Activated B cell treated with CpG ODN at 0.5 μM for 24 hours (primary cell): ENCODE results near the gene TRIM26. TPM values are rescaled to one million over a fixed set of nuclear protein-coding genes. Genes with fewer than 3 reads are reported as not detected.

ENCODE experiments used
- ATAC-seq: fragments of 200-7000 bp; cut with Tn5 transposase; one replicate; pipeline ENCODE4 v1.10.0; 2021; ENCODE audit warnings: low read depth, mild to moderate bottlenecking, moderate library complexity
- CTCF ChIA-PET: fragments of 350-600 bp; sonication (Branson Sonifier 250); formaldehyde crosslinking; loops from one replicate; lab custom pipeline; 2021; ENCODE audit warnings: antibody characterized with exemption; lab: Charles Lee
- POLR2A ChIA-PET: fragments of 350-600 bp; sonication (Branson Sonifier 250); formaldehyde crosslinking; loops from one replicate; lab custom pipeline; 2021; ENCODE audit warnings: antibody characterized with exemption; lab: Charles Lee
- DNase-seq: peaks from one replicate; pipeline ENCODE4 v3.0.0; 2022
- H3K27ac Mint-ChIP-seq: one replicate; pipeline ENCODE4 v1.8.0; 2020; ENCODE audit warnings: mixed read lengths
- H3K27me3 Mint-ChIP-seq: one replicate; pipeline ENCODE4 v1.8.0; 2021; ENCODE audit warnings: mixed read lengths
- H3K36me3 Mint-ChIP-seq: one replicate; pipeline ENCODE4 v1.8.0; 2021; ENCODE audit warnings: low read depth, mixed read lengths
- H3K4me1 Mint-ChIP-seq: one replicate; pipeline ENCODE4 v1.8.0; 2021; ENCODE audit warnings: mixed read lengths
- H3K4me3 Mint-ChIP-seq: one replicate; pipeline ENCODE4 v1.8.0; 2020; ENCODE audit warnings: mild to moderate bottlenecking, mixed read lengths
- H3K9me3 Mint-ChIP-seq: one replicate; pipeline ENCODE4 v1.8.0; 2020; ENCODE audit warnings: mixed read lengths
- intact Hi-C: fragments of 100-400 bp; cut with micrococcal nuclease; formaldehyde crosslinking; loops from one replicate; pipeline ENCODE4 v1.15.1; 2024
- total RNA-seq: library from RNA; stranded (reverse); gene quantifications from 2 replicates; pipeline ENCODE4 v1.2.3, GENCODE V29; 2022
- TF ChIP-seq, protein P1 (sequence below): fragments of 200-600 bp; IDR thresholded peaks from one replicate; pipeline ENCODE4 v1.8.0; 2022; ENCODE audit warnings: antibody characterized with exemption, mild to moderate bottlenecking

TRIM26 gene
- total RNA-seq, 1 donor from 2014 or later: 75.7 TPM

DNA sequence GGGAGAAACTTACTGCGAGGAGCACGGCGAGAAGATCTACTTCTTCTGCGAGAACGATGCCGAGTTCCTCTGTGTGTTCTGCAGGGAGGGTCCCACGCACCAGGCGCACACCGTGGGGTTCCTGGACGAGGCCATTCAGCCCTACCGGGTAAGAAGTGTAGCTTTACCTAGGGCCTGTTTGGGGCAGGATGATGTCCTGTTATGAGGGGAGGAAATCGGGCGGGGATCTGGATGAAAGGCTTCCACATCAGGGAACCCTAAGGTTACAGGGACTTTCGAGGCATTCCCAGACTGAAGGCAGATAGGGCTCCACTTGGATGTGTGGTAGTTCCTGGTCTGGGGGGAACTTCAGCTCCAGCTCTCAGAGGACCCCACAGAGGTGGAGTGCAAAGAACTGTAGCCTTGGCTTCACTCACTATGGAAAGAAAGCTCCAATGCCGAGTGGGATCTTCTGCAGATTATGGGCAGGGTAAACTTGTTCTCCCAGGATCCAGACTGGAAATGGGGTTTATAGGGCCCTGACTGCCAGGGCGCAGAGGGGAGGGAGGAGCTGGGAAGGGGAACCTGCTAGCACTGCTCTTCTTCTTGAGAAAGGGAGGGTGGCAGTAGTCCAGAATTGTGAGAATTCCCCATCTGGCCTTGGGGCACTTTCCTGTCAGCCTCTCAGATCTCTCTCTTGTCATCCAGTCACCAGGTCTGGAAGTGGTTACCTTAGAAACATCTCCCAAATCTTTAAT, 49.1 kb downstream of the TRIM26 start:
- Mint-ChIP-seq H3K4me1 (no peaks in the 10 kb centered on the region), H3K9me3 (peaks cover 2% of the 10 kb centered on the region), H3K4me3 (no peak overlapping the region), H3K27me3 (peaks cover 28% of the 10 kb centered on the region), H3K36me3 (no peaks in the 10 kb centered on the region), H3K27ac (no peak overlapping the region)
- CTCF ChIA-PET: no interaction called here
- intact Hi-C loops: no loop called here
- POLR2A ChIA-PET: no interaction called here
- no peak for ATAC-seq
- TF ChIP-seq, protein P1, sequence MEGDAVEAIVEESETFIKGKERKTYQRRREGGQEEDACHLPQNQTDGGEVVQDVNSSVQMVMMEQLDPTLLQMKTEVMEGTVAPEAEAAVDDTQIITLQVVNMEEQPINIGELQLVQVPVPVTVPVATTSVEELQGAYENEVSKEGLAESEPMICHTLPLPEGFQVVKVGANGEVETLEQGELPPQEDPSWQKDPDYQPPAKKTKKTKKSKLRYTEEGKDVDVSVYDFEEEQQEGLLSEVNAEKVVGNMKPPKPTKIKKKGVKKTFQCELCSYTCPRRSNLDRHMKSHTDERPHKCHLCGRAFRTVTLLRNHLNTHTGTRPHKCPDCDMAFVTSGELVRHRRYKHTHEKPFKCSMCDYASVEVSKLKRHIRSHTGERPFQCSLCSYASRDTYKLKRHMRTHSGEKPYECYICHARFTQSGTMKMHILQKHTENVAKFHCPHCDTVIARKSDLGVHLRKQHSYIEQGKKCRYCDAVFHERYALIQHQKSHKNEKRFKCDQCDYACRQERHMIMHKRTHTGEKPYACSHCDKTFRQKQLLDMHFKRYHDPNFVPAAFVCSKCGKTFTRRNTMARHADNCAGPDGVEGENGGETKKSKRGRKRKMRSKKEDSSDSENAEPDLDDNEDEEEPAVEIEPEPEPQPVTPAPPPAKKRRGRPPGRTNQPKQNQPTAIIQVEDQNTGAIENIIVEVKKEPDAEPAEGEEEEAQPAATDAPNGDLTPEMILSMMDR: no peak
- no peak for DNase-seq

DNA sequence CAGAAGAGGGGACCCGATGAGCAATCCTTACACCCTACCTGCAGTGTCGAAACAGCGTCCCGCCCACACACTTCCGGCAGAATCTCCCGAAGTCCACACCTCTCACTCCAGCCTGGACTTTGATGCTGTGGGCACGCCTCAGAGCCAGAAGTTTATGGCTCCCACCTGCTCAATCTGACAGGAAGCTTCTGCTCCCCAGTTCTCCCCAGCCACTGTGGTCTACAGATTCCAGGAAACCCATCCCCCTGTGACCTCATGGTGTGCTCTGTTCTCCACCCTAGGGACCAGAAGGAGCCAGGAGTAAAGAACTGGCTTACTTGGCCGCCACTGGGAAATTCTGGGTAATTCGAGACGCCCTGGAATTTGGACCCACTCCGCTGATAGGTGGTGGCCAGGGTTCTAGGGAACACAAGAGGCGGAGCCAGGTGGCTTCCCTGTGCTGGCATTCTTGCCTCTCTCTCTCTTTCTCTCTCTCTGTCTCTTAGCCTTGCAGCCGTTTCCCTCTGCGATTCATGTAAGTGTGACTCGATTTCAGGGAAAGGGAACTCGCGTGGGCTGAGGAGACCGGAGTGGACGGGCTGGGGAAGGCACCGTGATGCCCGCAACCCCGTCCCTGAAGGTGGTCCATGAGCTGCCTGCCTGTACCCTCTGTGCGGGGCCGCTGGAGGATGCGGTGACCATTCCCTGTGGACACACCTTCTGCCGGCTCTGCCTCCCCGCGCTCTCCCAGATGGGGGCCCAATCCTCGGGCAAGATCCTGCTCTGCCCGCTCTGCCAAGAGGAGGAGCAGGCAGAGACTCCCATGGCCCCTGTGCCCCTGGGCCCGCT, 49.9 kb downstream of the TRIM26 start, which contains the start of gene TRIM15:
TRIM15 (plus strand) TSS at position 457 of the 828 bp plus-strand sequence; CDS start at position 596, 139 bp downstream.
- DNase-seq (no peak), ATAC-seq (no peak)
- Mint-ChIP-seq H3K4me1 (no peaks in the 10 kb centered on the region), H3K9me3 (peaks cover 2% of the 10 kb centered on the region), H3K4me3 (no peak within 1 kb of the TSS), H3K36me3 (no peaks in the 10 kb centered on the region), H3K27ac (no peak within 1 kb of the TSS), H3K27me3 (peaks cover 22% of the 10 kb centered on the region)
- intact Hi-C loops: no loop called here
- ChIA-PET CTCF (no interaction called here), POLR2A (no interaction called here)
- TF ChIP-seq, protein P1: no peak

DNA sequence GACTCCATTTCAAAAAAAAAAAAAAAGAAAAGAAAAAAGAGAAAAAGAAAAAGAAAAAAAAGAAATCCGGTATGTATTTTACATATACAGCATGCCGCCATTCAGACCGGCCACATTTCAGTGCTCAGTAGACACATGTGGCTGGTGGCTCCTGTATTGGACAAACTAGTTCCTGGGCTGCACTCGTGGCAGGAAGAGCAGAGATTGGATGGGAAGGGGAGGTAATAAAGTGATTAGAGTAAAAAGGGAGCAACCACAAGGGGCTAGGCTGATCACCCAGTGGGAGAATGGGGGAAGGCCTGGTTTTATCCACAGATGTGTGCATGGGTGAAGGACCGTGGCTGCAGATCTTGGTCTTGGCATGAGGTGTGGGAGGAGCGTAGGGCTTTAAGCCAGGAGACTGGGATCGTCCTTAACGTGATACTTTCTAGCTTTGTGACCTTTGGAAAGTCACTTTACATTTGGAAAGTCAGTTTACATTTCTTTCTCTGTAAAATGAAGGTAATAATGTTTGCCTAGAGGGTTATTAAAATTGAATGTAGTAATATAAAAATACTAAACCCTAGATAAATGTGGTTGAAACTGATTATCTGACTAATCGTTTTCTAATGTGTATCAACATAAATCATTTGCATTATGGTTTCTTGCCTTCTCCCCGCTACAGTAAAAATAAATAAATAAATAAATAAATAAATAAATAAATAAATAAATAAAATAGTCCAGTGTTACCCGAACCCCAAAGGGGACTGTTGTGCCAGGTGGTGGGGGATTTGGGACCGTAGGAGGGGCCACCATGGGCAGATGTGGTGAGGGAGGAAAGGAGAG, 50.7 kb downstream of the TRIM26 start:
- ChIA-PET POLR2A (interaction anchor here (0.7 kb wide), 1 partner anchor 116 kb away, joined by 4 read pairs; no protein-coding TSS in a partner anchor), CTCF (no interaction called here)
- intact Hi-C loops: no loop called here
- DNase-seq (no peak), ATAC-seq (no peak)
- Mint-ChIP-seq H3K27ac (no peak overlapping the region), H3K9me3 (peaks cover 2% of the 10 kb centered on the region), H3K4me1 (no peaks in the 10 kb centered on the region), H3K27me3 (peaks cover 16% of the 10 kb centered on the region), H3K4me3 (no peak overlapping the region), H3K36me3 (no peaks in the 10 kb centered on the region)
- TF ChIP-seq, protein P1: no peak

DNA sequence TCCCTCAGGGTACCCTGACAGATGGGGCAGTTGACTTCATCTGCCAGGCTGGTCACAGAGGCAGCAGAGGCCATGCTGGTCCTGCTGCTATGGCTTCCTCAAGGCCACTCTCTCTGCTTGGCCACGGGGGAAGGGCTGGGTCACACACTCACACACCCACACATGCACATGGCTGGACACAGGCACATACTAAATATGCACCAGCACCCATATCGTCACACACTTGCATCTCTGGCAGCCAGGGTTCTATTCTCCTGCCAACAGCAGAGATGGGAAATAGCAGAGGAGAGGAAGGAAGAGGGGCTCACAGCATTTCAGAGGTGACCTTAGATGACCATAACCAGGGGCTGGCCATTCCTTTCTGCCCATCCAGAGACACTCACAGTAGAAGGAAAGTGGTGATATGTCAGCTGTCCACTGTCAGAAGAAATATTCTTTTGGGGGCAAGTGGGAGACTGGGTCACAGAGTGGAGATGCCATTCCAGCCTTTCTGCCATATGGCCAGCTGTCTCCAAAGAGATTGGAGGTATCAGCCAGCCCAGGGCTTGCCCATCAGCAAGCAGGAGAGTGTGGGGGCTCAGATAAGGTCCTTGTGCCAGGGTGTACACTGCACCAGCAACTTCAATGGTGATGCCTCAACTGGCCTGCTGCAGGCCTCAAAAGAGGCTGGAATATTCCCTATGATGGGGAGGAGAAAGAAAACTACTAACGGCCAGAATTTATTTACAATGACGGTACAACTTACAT, 52.2 kb downstream of the TRIM26 start, which contains the start of gene TRIM10:
TRIM10 (minus strand) TSS at position 427 of the 747 bp plus-strand sequence; CDS start at position 74, 353 bp downstream.
- Mint-ChIP-seq H3K27ac (no peak within 1 kb of the TSS), H3K36me3 (no peaks in the 10 kb centered on the region), H3K4me1 (no peaks in the 10 kb centered on the region), H3K9me3 (peaks cover 2% of the 10 kb centered on the region), H3K4me3 (no peak within 1 kb of the TSS), H3K27me3 (peaks cover 17% of the 10 kb centered on the region)
- intact Hi-C loops: no loop called here
- CTCF ChIA-PET: no interaction called here
- DNase-seq (no peak), ATAC-seq (no peak)
- POLR2A ChIA-PET: no interaction called here
- TF ChIP-seq, protein P1: no peak
